ENCODE measurements around the gene RXRA.

The RXRA gene

DNA sequence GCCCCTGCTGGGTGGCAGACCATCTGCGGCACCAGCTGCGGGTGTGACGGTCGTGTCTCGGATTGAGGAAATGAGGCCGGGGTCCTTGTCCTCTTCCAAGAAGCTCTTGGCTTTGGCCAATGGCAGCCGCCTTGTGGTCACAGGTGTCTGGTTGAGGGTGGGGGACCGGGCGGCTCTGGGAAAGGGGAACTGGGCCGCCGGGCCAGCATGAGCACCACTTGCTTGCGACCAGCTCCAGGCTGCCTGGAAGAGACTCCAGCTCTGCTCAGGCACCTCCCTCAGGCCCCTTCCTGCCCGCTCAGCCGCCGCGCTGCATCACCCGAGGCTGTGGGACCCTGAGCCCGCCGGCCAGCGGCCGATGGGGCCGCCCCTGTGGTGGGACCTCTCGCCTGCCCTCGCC is 59.7 kb downstream of the RXRA start:
- H3F3A ChIP-seq (ENCODE audit: insufficient read depth, low read length), result no peaks in the 10 kb centered on the region
- no peaks in the 10 kb centered on the region for H3K9me3 ChIP-seq (ENCODE audit: low read length)
- H3K4me3 ChIP-seq (ENCODE audit: low read depth, low read length, poor library complexity, severe bottlenecking), result no peak overlapping the region
- H3K79me2 ChIP-seq (ENCODE audit: insufficient read depth, low read length), result no peaks in the 10 kb centered on the region
- H3K36me3 ChIP-seq (ENCODE audit: insufficient read depth, low read length), result no peaks in the 10 kb centered on the region
- no peaks in the 10 kb centered on the region for H4K20me1 ChIP-seq (ENCODE audit: insufficient read depth, low read length)
- H3K27me3 ChIP-seq (ENCODE audit: insufficient read depth, low read length), result peaks cover 4% of the 10 kb centered on the region; the same call in 1 of the 2 replicates
- H3K4me2 ChIP-seq (ENCODE audit: low read length), result no peak overlapping the region
- no peaks in the 10 kb centered on the region for H3K4me1 ChIP-seq (ENCODE audit: insufficient read depth, low read length, severe bottlenecking)
- TF ChIP-seq CTCF (IDR thresholded peaks at IDR 0.05; ENCODE audit: low read length), result no peak
- no peak for TF ChIP-seq EZH2 (IDR thresholded peaks at IDR 0.05; ENCODE audit: borderline replicate concordance, low read length)
- no peak overlapping the region for H3K27ac ChIP-seq (ENCODE audit: low read depth, low read length, poor library complexity, severe bottlenecking)
- no peak overlapping the region for H3K9ac ChIP-seq (ENCODE audit: low read length)
- H2AFZ ChIP-seq (ENCODE audit: low read length), result no peak overlapping the region
- H3K9me2 ChIP-seq (ENCODE audit: low read depth, low read length), result no peaks in the 10 kb centered on the region

DNA sequence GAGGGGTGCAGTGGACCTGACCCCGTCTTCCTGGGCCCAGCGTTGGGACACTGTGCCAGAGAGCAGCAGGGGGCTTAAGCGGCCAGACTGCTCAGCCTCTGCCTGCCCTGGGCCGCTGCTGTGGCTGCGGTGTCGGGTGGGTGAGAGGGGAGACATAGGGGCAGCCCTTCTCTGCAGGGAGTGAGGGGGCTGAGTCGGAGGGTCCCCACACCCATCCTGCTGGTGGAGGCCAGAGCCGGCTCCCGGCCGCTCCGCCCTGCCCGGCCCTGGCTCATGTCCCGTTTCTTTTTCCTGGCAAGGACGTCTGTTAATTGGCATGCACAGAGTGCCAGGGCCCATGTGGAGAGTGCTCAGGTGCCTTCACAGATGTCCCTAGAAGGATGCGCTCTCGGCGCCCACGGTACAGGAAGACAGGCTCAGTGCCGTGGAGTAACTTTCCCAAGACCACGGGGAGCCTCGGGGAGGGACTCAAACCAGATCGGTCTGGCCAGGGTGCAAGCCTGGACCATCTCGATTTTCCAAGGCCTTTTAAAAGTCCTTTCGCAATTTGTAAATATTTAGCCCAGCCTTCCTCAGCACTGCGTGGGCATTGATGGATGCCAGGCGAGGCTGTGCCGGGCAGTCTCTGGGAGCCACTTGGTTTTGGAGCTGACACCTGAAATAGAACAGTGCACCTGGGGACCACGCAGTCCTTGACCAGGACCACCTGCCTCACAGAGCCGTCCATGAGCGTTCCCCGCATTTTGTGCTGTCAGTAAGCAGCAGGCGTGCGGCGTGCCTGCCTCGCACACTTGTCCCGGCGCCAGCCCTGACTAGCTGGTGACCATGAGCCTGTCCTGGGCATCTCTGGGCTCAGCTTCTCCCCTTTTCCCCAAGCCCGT is 60.9 kb downstream of the RXRA start:
- Histone ChIP-seq H3K9ac (ENCODE audit: low read length) (no peak overlapping the region), H3K9me3 (ENCODE audit: low read length) (no peaks in the 10 kb centered on the region), H4K20me1 (ENCODE audit: insufficient read depth, low read length) (no peaks in the 10 kb centered on the region), H3K9me2 (ENCODE audit: low read depth, low read length) (no peaks in the 10 kb centered on the region), H3K4me2 (ENCODE audit: low read length) (no peak overlapping the region), H3K79me2 (ENCODE audit: insufficient read depth, low read length) (no peaks in the 10 kb centered on the region), H3K36me3 (ENCODE audit: insufficient read depth, low read length) (no peaks in the 10 kb centered on the region), H2AFZ (ENCODE audit: low read length) (no peak overlapping the region), H3K4me3 (ENCODE audit: low read depth, low read length, poor library complexity, severe bottlenecking) (no peak overlapping the region), H3K27me3 (ENCODE audit: insufficient read depth, low read length) (peaks cover 7% of the 10 kb centered on the region; the same call in 1 of the 2 replicates), H3K27ac (ENCODE audit: low read depth, low read length, poor library complexity, severe bottlenecking) (no peak overlapping the region), H3K4me1 (ENCODE audit: insufficient read depth, low read length, severe bottlenecking) (no peaks in the 10 kb centered on the region), H3F3A (ENCODE audit: insufficient read depth, low read length) (no peaks in the 10 kb centered on the region)
- TF ChIP-seq EZH2 (IDR thresholded peaks at IDR 0.05; ENCODE audit: borderline replicate concordance, low read length) (no peak), CTCF (IDR thresholded peaks at IDR 0.05; ENCODE audit: low read length) (no peak)

DNA sequence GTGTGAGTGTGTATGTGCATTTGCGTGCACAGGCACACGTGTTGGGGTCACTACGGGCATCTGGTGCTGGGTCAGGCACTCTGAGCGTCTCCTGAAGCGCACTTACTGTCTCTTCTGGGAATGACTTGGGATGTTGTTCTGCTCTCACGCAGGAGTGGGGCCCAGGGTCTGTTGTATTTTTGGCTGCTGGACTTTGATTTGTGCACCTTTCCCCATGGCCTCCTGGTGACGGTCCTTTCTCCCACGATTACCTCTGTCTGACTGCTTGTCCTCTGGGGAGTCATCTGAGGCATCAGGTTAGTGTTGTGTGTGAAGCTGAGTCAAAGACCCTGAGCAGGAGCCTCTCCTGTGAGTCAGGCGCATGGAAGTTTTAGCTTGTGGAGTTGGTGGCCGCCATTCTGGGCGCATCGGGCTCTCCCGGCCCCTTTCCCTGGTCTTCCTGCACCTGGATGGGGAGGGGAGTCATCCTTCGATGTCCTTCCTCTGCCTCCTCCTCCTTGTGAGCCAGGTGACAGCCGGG is 62.1 kb downstream of the RXRA start:
- Histone ChIP-seq H3K9ac (ENCODE audit: low read length) (no peak overlapping the region), H3K79me2 (ENCODE audit: insufficient read depth, low read length) (no peaks in the 10 kb centered on the region)

More for the DNA sequence above, 62.1 kb downstream of the RXRA start:
- Histone ChIP-seq H3K27me3 (ENCODE audit: insufficient read depth, low read length) (peaks cover 7% of the 10 kb centered on the region; the same call in 1 of the 2 replicates), H3K4me2 (ENCODE audit: low read length) (no peak overlapping the region), H3K9me3 (ENCODE audit: low read length) (no peaks in the 10 kb centered on the region), H3K27ac (ENCODE audit: low read depth, low read length, poor library complexity, severe bottlenecking) (no peak overlapping the region), H4K20me1 (ENCODE audit: insufficient read depth, low read length) (no peaks in the 10 kb centered on the region), H2AFZ (ENCODE audit: low read length) (no peak overlapping the region), H3K36me3 (ENCODE audit: insufficient read depth, low read length) (no peaks in the 10 kb centered on the region), H3K9me2 (ENCODE audit: low read depth, low read length) (no peaks in the 10 kb centered on the region), H3K4me3 (ENCODE audit: low read depth, low read length, poor library complexity, severe bottlenecking) (no peak overlapping the region), H3K4me1 (ENCODE audit: insufficient read depth, low read length, severe bottlenecking) (no peaks in the 10 kb centered on the region), H3F3A (ENCODE audit: insufficient read depth, low read length) (no peaks in the 10 kb centered on the region)
- TF ChIP-seq EZH2 (IDR thresholded peaks at IDR 0.05; ENCODE audit: borderline replicate concordance, low read length) (no peak), CTCF (IDR thresholded peaks at IDR 0.05; ENCODE audit: low read length) (no peak)
